ENCODE data around the gene GNLY.
"Not testable (repeated sequence)": the region's sequence is repeated elsewhere in the genome, so short reads cannot be mapped to it uniquely, and the experiment has no call there.

The GNLY gene

GRCh38 chr2:85694052-85695025 is at the start of gene GNLY:
TSS of gene GNLY (plus strand) at chr2:85694358. CDS start at chr2:85694419, 61 bp downstream.
- no peak for DNase-seq

GRCh38 chr2:85644909-85645308 is 49.2 kb upstream of the GNLY start:
- DNase-seq, result no peak

- no peak for DNase-seq
These were observed 48.0 kb upstream of the GNLY start for GRCh38 chr2:85646166-85646565.

GRCh38 chr2:85647823-85648526 is 46.2 kb upstream of the GNLY start:
- no peak for DNase-seq

- DNase-seq, result no peak
These were observed 45.5 kb upstream of the GNLY start for GRCh38 chr2:85648619-85649018.

- DNase-seq, result no peak
These were observed 44.7 kb upstream of the GNLY start for GRCh38 chr2:85649201-85650190.

GRCh38 chr2:85650456-85650855 is 43.7 kb upstream of the GNLY start:
- DNase-seq, result no peak

- DNase-seq, result no peak
These were observed 43.1 kb upstream of the GNLY start for GRCh38 chr2:85651097-85651496.

- no peak for DNase-seq
These were observed 42.1 kb upstream of the GNLY start for GRCh38 chr2:85652056-85652455.

GRCh38 chr2:85653996-85654395 is 40.2 kb upstream of the GNLY start:
- DNase-seq, result no peak

GRCh38 chr2:85655961-85656417 is 38.2 kb upstream of the GNLY start:
- DNase-seq, result no peak

- no peak for DNase-seq
These were observed 37.7 kb upstream of the GNLY start for GRCh38 chr2:85656468-85656867.

- DNase-seq, result not testable (repeated sequence)
These were observed 36.8 kb upstream of the GNLY start for GRCh38 chr2:85657399-85657798.

GRCh38 chr2:85659324-85659981 is 34.7 kb upstream of the GNLY start:
- no peak for DNase-seq

GRCh38 chr2:85660301-85660700 is 33.9 kb upstream of the GNLY start:
- not testable (repeated sequence) for DNase-seq

GRCh38 chr2:85660725-85661124 is 33.4 kb upstream of the GNLY start:
- DNase-seq, result no peak

- no peak for DNase-seq
These were observed 32.9 kb upstream of the GNLY start for GRCh38 chr2:85661139-85661858.

GRCh38 chr2:85662899-85663593 is 31.1 kb upstream of the GNLY start:
- DNase-seq, result no peak

- DNase-seq, result no peak
These were observed 30.3 kb upstream of the GNLY start for GRCh38 chr2:85663594-85664565.
